Activated CD8-positive, alpha-beta T cell treated with anti-CD3 and anti-CD28 coated beads for 36 hours (primary cell): ENCODE measurements around the gene NPHS1. TPM values are rescaled to one million over a fixed set of nuclear protein-coding genes. Genes with fewer than 3 reads are reported as not detected.
"Not testable (repeated sequence)": the region's sequence is repeated elsewhere in the genome, so short reads cannot be mapped to it uniquely, and the experiment has no call there.

Experiments
- ATAC-seq: fragments of 200-7000 bp; cut with Tn5 transposase; one replicate; pipeline ENCODE4 v1.10.0; 2021; ENCODE audit warnings: mild to moderate bottlenecking, moderate library complexity
- CTCF ChIA-PET: fragments of 350-600 bp; sonication (Branson Sonifier 250); formaldehyde crosslinking; loops from one replicate; lab custom pipeline; 2021; ENCODE audit warnings: antibody characterized with exemption; lab: Charles Lee
- POLR2A ChIA-PET: fragments of 350-600 bp; sonication (Branson Sonifier 250); formaldehyde crosslinking; loops from one replicate; lab custom pipeline; 2021; ENCODE audit warnings: antibody characterized with exemption; lab: Charles Lee
- DNase-seq: peaks from one replicate; pipeline ENCODE4 v3.0.0-alpha.2; 2020
- H3K27ac Mint-ChIP-seq: one replicate; pipeline ENCODE4 v1.8.0; 2021; ENCODE audit warnings: mild to moderate bottlenecking, mixed read lengths
- H3K27me3 Mint-ChIP-seq: one replicate; pipeline ENCODE4 v1.8.0; 2021; ENCODE audit warnings: mixed read lengths
- H3K36me3 Mint-ChIP-seq: one replicate; pipeline ENCODE4 v1.8.0; 2021; ENCODE audit warnings: low read depth, mixed read lengths
- H3K4me1 Mint-ChIP-seq: one replicate; pipeline ENCODE4 v1.8.0; 2021; ENCODE audit warnings: low read depth, mixed read lengths
- H3K4me3 Mint-ChIP-seq: one replicate; pipeline ENCODE4 v1.8.0; 2021; ENCODE audit warnings: mild to moderate bottlenecking, moderate library complexity, mixed read lengths
- H3K9me3 Mint-ChIP-seq: one replicate; pipeline ENCODE4 v1.8.0; 2021; ENCODE audit warnings: mixed read lengths
- intact Hi-C: fragments of 100-400 bp; cut with micrococcal nuclease; formaldehyde crosslinking; loops from one replicate; pipeline ENCODE4 v1.10.0; 2022
- total RNA-seq, 2 experiments: library from RNA; stranded (reverse); gene quantifications; one replicate each; pipeline ENCODE4 v1.2.3, GENCODE V29; 2021
- TF ChIP-seq, protein P1 (sequence below): fragments of 200-600 bp; IDR thresholded peaks from one replicate; pipeline ENCODE4 v1.8.0; 2022; ENCODE audit warnings: antibody characterized with exemption, mild to moderate bottlenecking

Gene NPHS1
- total RNA-seq, 2 experiments from 2014 or later: not detected

DNA sequence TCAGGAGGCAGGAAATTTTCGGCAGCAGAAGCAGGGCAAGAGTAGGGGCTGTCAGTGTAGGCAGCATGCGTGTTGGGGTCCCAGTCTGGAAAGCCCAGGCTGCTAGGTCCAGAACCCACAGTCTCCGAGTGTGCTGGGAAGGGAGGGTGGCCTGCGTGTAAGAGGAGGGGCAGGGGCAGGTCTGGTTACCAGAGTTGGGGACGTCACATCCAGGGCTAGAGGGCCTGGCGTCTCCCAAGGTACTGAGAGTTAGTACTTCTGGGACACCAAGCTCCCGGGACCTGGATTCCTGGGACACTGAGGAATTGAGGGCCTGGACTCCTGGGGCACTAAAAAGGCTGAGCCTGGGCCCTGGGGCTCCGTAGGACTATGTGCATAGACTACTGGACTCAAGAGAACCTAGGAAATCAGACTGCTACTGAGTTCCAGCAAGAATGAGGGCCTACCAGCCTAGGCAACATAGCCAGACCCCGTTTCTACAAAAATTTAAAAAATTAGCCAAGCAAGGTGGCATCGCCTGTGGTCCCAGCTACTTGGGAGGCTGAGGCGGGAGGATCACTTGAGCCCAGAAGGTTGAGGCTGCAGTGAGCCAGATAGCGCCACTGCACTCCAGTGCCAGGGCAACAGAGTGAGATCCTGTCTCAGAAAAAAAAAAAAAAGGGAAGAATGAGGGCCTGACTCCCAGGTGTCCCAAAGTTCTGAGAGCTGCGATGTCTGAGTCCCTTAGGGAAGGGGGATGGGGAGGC lies 45.6 kb upstream of the NPHS1 start:
- ChIA-PET POLR2A (interaction anchor here (0.5 to 3.1 kb wide), 3 partner anchors 13 to 674 kb away, joined by 3 to 24 read pairs (median 3); no protein-coding TSS in a partner anchor), CTCF (interaction anchor here (1.2 kb wide), 1 partner anchor 11 kb away, joined by 3 read pairs; no protein-coding TSS in a partner anchor)
- ATAC-seq (no peak), DNase-seq (no peak)
- H3K9me3 Mint-ChIP-seq: no peaks in the 10 kb centered on the region
- TF ChIP-seq, protein P1, sequence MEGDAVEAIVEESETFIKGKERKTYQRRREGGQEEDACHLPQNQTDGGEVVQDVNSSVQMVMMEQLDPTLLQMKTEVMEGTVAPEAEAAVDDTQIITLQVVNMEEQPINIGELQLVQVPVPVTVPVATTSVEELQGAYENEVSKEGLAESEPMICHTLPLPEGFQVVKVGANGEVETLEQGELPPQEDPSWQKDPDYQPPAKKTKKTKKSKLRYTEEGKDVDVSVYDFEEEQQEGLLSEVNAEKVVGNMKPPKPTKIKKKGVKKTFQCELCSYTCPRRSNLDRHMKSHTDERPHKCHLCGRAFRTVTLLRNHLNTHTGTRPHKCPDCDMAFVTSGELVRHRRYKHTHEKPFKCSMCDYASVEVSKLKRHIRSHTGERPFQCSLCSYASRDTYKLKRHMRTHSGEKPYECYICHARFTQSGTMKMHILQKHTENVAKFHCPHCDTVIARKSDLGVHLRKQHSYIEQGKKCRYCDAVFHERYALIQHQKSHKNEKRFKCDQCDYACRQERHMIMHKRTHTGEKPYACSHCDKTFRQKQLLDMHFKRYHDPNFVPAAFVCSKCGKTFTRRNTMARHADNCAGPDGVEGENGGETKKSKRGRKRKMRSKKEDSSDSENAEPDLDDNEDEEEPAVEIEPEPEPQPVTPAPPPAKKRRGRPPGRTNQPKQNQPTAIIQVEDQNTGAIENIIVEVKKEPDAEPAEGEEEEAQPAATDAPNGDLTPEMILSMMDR: no peak
- H3K27ac Mint-ChIP-seq: peak overlapping the region; percentile 95
- H3K36me3 Mint-ChIP-seq: peaks cover 60% of the 10 kb centered on the region
- H3K27me3 Mint-ChIP-seq: no peaks in the 10 kb centered on the region
- peaks cover 35% of the 10 kb centered on the region for H3K4me1 Mint-ChIP-seq
- peak overlapping the region; percentile 86 for H3K4me3 Mint-ChIP-seq
- intact Hi-C loops: no loop called here

DNA sequence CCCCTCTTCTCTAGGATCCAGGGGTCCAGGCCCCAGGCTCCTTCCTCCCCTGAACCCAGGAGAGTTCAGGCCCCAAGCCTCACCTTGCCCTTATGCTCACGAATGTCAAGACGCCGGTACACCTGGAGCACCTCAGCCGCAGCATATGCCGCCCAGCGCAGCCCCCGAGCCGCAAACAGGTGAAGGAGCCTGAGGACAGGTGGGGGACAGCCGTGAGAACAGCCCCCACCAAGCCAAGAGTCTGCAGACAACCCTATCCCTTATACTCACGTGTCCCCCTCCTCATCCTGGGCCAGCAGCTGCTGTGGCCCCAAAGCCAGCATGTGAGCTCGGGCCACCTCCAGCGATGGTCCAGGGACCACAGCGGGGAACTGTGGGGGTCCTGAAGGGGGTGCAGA lies 44.3 kb upstream of the NPHS1 start:
- TF ChIP-seq, protein P1: no peak
- CTCF ChIA-PET: no interaction called here
- intact Hi-C loops: no loop called here
- DNase-seq (no peak), ATAC-seq (no peak)
- Mint-ChIP-seq H3K4me1 (peaks cover 29% of the 10 kb centered on the region), H3K36me3 (peaks cover 67% of the 10 kb centered on the region), H3K9me3 (no peaks in the 10 kb centered on the region), H3K27me3 (no peaks in the 10 kb centered on the region), H3K27ac (peak overlapping the region; percentile 25), H3K4me3 (peak overlapping the region; percentile 86)
- POLR2A ChIA-PET: interaction anchor here (0.7 to 3.1 kb wide), 2 partner anchors 12 to 63 kb away, joined by 3 to 24 read pairs; no protein-coding TSS in a partner anchor

DNA sequence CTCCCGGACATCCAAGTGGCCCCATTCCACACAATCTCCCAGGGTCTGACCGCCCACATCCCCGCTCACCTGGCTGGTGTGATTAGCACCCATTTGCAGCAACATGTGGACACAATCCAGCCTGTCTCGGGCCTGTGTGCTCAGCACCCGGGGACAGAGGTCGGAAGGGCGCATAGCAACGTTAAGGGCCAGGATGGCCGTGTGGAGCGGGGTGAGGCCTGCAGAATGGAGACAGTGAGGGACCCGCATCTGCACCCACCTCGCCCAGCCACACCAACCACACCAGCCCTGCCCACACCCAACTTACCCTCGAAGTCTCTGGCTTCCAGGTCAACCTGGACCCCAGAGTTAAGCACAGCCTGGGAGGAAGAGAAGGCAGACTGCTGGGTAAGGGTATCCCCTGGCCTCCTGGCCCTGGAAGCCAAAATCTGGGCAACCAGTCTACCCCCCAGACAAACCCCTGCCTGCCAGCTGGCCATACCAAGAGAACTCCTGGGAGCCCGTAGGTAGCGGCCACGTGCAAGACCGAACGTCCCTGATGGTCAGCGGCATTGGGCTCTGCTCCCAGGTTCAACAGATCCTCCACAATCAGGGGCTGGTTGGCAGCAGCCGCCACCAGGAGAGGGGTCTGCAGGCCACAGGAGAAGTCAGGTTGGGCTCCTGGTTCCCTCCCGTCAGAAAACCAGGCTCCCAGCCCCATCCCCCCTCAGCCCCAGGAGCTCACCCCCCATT lies 43.8 kb upstream of the NPHS1 start:
- peaks cover 27% of the 10 kb centered on the region for H3K4me1 Mint-ChIP-seq
- POLR2A ChIA-PET: interaction anchor here (3.1 kb wide), 1 partner anchor 11 kb away, joined by 24 read pairs; no protein-coding TSS in a partner anchor

DNA sequence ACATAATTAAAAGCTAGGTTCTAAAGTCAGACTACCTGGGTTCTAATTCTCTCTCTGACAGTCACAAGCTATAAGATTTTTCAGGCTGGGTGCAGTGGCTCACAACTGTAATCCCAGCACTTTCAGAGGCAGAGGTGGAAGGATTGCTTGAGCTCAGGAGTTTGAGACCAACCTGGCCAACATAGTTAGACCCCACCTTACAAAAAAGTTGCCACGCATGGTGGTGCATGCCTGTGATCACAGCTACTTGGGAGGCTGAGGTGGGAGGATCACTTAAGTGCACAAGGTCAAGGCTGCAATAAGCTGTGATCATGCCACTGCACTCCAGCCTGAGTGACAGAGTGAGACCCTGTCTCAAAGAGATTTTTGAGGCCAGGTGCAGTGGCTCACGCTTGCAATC lies 42.0 kb upstream of the NPHS1 start:
- no peak for DNase-seq
- ATAC-seq: no peak
- no peaks in the 10 kb centered on the region for H3K27me3 Mint-ChIP-seq
- no peak overlapping the region for H3K27ac Mint-ChIP-seq
- peaks cover 83% of the 10 kb centered on the region for H3K36me3 Mint-ChIP-seq
- intact Hi-C loops: no loop called here
- TF ChIP-seq, protein P1: no peak
- H3K4me1 Mint-ChIP-seq: peaks cover 28% of the 10 kb centered on the region
- no peaks in the 10 kb centered on the region for H3K9me3 Mint-ChIP-seq
- H3K4me3 Mint-ChIP-seq: no peak overlapping the region
- ChIA-PET POLR2A (interaction anchor here (0.7 to 1.6 kb wide), 2 partner anchors 9 to 11 kb away, joined by 3 to 4 read pairs; no protein-coding TSS in a partner anchor), CTCF (interaction anchor here (0.7 to 1.0 kb wide), 3 partner anchors 9 to 37 kb away, joined by 3 to 7 read pairs (median 4); no protein-coding TSS in a partner anchor)

More for the DNA sequence above, 43.8 kb upstream of the NPHS1 start:
- H3K36me3 Mint-ChIP-seq: peaks cover 69% of the 10 kb centered on the region
- H3K4me3 Mint-ChIP-seq: peak overlapping the region; percentile 86
- H3K27me3 Mint-ChIP-seq: no peaks in the 10 kb centered on the region
- no peaks in the 10 kb centered on the region for H3K9me3 Mint-ChIP-seq
- DNase-seq (no peak), ATAC-seq (no peak)
- H3K27ac Mint-ChIP-seq: peak overlapping the region; percentile 54
- TF ChIP-seq, protein P1: no peak
- CTCF ChIA-PET: no interaction called here
- intact Hi-C loops: no loop called here

DNA sequence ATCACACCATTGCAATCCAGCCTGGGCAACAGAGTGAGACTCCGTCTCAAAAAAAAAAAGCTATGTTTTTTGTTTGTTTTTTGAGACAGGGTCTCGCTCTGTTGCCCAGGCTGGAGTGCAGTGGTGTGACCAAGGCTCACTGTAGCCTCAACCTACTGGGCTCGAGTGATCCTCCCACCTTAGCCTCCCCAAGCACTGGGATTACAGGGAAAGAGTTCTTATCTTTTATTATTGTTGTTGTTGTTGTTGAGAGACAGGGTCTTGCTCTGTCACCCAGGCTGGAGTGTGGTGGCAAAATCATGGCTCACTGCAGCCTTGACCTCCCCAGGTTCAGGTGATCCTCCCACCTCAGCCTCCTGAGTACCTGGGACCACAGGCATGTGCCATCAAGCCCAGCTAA lies 39.5 kb upstream of the NPHS1 start:
- Mint-ChIP-seq H3K4me1 (peaks cover 22% of the 10 kb centered on the region), H3K36me3 (peaks cover 82% of the 10 kb centered on the region)
- POLR2A ChIA-PET: interaction anchor here (0.9 kb wide), 1 partner anchor 12 kb away, joined by 3 read pairs; no protein-coding TSS in a partner anchor
- intact Hi-C loops, ATAC-seq, DNase-seq, H3K27ac Mint-ChIP-seq, H3K4me3 Mint-ChIP-seq, CTCF ChIA-PET, H3K9me3 Mint-ChIP-seq, H3K27me3 Mint-ChIP-seq: not testable (repeated sequence)
